ENCODE data around the gene ADCY5. TPM values are rescaled to one million over a fixed set of nuclear protein-coding genes. Genes with fewer than 3 reads are reported as not detected.
A peak's percentile ranks its signal among the peaks of the same experiment; 100 is the strongest.

ADCY5 gene
- total RNA-seq, 1 donor from 2014 or later: 232 TPM

DNA sequence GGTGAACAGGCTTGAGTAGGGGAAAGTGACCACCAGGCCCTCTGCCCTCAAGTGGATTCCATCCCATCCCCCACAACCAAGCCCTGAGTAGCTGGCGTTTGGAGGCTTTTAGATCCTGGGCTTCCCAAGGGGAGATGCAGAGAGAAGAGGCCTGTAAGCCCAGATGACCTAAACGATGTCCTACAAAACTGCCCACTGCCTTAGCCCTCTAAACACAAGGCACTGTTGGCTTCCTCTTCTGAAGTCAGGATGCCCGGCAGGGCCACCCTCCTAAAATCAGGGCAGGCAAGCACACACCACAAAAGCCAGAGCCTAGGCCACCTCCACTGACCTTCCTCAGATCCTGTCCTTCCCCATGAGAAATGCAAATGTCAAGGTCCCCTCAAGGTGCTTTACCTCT lies 68.6 kb downstream of the ADCY5 start:
- intact Hi-C loops (cut with DNase I): no loop called here
- ATAC-seq (no peak), DNase-seq (ENCODE audit: missing footprints) (no peak)

DNA sequence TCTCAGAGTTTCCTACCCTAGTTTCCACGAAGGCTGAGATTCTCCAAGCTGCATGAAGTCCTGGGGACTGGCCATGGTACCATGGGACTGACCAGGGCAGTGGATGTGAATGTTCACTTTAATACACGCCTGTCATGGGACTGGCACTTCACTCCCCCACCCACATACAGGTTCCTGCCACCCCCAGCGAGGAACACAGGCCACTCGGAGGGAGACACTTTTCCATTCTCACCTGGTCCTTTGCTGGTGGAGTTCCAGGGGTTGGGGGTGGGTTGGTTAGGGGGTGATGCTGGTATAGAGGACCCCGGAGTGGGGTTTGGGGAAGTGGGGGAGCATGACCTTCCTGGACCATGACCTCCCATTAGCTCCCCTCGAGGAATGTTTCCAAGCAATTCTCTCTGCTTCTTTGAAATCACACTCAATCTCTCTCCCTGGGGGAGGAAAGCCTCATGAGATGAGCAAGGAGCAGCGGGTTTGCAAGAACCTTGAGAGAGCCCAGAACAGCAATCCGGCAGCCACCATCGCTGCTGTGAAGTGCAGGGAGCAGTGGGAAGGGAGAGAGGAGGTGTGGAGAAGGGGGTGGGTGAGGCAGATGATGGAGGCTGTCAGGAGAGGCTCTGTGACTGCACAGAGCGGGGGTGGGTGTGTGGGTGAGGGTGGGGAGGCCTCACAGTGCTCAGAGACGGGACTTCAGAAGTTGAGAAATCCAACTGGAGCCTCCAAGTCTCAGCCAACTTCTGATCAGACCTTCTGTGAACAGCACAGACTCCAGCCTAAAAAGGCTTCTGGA lies 69.7 kb downstream of the ADCY5 start:
- ATAC-seq (no peak), DNase-seq (ENCODE audit: missing footprints) (no peak)
- intact Hi-C loops (cut with DNase I): loop anchor here (5.0 kb wide), 1 partner anchor 68 kb away; the partner anchor contains the start of gene ADCY5

DNA sequence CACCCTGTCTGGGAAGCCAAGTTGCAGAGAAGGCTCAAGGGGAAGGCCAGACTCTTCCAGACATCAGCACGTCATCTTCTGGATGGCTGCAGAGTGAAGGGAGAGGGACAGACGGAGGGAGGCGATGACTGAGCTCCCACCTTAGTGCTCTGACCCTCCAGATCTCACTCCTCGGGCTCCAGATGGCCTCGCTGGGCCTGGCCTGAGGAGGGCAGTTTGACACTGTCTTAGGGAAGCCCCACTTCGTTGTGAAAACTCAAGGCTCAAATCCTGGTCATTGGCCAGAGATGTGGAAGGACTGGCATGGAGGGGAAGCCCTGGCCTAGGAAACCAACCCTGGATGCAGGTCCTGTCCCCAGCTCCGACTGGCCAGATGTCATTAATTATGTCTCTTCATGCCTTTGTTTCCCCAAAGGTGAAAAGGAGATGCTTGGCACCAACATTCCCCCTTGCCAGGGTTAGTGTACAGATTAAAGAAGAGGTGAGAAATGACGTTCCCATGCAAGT lies 70.4 kb downstream of the ADCY5 start:
- intact Hi-C loops (cut with DNase I): loop anchor here (5.0 kb wide), 1 partner anchor 69 kb away; the partner anchor contains the start of gene ADCY5
- no peak for DNase-seq (ENCODE audit: missing footprints)
- ATAC-seq: no peak

GRCh38 chr3:123377243-123377740 lies 71.6 kb downstream of the ADCY5 start:
- intact Hi-C loops (cut with DNase I): loop anchor here (5.0 kb wide), 1 partner anchor 70 kb away; the partner anchor contains the start of gene ADCY5
- ATAC-seq (no peak), DNase-seq (ENCODE audit: missing footprints) (no peak)

DNA sequence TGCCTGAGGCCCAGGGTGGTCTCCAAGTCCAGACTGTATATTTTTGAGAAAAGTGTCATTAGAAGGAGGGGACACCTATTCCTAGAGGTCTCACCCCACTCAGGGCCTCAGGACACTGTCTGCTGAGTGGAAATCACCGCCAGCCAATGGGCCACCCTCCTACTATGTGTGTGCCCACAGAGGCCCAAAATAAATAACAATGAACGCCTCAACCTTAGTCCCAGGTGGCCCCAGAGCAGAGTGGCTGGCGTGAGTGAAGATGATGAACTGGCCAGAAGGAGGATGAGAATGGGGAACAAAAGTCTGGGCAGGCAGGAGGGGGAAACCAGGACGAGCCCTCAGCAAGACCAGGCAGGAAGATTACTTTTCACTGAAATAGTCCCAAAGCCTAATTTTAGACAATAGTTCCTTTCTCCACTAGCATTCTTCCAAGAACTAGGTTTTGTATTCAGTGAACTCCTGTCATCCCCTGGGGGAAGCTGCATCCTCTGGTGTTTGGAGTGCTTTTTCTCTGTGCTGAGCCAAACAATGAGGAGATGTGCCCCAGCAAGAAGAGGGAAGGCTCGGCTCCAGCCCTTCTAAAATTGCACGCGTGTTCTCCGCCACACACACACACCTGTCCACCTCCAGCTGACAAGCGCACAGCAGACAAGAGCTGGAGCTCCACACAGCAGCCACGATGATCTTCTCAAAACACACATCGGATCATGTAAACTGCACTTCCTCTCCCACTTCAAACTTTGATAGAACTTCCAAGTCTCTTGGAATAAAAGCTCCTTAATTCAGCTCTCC lies 72.2 kb downstream of the ADCY5 start:
- intact Hi-C loops (cut with DNase I): loop anchor here (5.0 kb wide), 1 partner anchor 71 kb away; the partner anchor contains the start of gene ADCY5
- no peak for ATAC-seq
- no peak for DNase-seq (ENCODE audit: missing footprints)

- intact Hi-C loops (cut with DNase I): loop anchor here (5.0 kb wide), 1 partner anchor 72 kb away; the partner anchor contains the start of gene ADCY5
- ATAC-seq: peak; percentile 50
- no peak for DNase-seq (ENCODE audit: missing footprints)
These were observed 73.6 kb downstream of the ADCY5 start for GRCh38 chr3:123375014-123375940.

DNA sequence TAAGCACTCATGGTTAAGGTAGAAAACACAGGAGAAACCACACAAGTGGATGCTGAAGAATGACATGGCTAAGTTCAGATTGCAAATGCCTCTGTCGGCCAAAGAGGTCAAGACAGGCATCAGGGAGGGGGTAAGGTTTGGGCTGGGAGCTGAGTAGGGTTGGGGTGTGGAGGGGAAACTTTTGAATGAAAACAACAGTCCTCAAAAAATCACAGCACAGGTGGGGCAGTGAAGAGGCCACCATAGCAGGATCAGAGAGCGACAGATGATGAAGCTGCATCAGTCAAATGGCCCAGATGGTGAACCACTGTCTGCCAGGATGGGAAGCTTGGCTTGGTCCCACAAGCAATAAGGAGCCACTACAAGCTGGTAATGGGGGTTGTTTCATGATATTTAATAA lies 74.9 kb downstream of the ADCY5 start:
- intact Hi-C loops (cut with DNase I): loop anchor here (5.0 kb wide), 1 partner anchor 33 kb away; no protein-coding TSS in a partner anchor
- DNase-seq (ENCODE audit: missing footprints): no peak
- no peak for ATAC-seq

DNA sequence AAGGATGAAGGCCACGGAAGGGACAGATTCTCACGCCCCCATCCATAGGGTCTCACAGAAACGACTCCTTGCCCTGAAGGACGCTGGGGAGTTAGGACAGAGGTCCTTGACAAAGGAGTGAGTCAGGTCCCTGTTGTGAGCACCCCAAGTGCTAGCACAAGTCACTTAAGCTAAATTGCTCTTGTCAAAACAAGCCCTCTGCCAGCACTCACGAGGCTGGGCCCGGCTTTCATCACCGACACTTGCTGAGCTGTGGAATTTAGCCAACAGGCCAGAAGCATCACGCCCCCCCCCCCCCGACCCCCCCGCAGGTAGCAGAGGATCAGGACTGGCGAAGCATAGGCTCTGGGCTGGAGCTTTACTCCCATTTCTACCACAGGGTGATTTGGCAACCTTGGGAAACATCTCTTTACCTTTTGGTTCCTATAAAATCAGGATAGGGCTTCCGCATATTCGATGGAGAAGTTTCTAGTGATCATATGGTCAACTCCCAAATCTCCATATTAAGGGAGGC lies 75.4 kb downstream of the ADCY5 start:
- no peak for DNase-seq (ENCODE audit: missing footprints)
- intact Hi-C loops (cut with DNase I): loop anchor here (2.0 to 5.0 kb wide), 2 partner anchors 31 to 34 kb away; no protein-coding TSS in a partner anchor
- peak; percentile 76 for ATAC-seq

DNA sequence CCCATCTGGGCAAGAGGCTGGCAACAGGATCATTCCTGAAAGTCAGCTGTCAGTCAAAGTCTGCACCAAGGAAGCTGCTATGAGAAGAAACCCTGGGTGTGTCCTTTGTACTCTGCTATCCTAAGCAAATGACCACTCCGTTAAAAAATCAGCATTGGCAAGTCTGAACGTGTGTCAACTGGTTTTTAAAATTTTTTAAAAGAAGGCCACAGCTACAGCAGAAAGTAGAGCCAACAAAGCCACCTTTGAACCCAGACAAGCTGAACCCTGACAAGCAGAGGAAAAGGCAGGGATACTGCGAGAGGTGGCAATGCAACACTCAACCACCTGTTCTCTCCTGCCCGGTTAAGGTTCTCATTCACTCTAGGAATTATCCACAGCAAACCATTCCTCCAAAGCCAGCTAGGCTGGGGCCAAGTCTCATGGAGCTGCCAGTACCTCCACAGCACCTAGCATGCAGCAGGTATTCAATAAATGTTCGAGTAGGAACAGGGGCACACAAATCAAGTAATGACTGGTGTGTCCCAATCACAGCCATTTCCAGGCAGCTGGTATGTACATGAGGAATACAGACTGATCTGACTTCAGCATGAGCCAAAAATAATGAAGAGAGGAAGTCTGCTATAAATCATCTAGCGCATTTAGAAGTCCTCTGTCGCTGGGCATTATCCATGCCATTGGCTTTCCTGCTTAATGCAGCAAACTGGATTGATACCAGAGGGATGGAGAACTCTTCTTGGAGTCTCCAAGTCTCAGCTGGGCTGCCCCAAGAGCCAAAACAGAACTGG lies 76.0 kb downstream of the ADCY5 start:
- intact Hi-C loops (cut with DNase I): loop anchor here (2.0 to 5.0 kb wide), 2 partner anchors 30 to 34 kb away; no protein-coding TSS in a partner anchor
- peak; percentile 7 for ATAC-seq
- no peak for DNase-seq (ENCODE audit: missing footprints)

DNA sequence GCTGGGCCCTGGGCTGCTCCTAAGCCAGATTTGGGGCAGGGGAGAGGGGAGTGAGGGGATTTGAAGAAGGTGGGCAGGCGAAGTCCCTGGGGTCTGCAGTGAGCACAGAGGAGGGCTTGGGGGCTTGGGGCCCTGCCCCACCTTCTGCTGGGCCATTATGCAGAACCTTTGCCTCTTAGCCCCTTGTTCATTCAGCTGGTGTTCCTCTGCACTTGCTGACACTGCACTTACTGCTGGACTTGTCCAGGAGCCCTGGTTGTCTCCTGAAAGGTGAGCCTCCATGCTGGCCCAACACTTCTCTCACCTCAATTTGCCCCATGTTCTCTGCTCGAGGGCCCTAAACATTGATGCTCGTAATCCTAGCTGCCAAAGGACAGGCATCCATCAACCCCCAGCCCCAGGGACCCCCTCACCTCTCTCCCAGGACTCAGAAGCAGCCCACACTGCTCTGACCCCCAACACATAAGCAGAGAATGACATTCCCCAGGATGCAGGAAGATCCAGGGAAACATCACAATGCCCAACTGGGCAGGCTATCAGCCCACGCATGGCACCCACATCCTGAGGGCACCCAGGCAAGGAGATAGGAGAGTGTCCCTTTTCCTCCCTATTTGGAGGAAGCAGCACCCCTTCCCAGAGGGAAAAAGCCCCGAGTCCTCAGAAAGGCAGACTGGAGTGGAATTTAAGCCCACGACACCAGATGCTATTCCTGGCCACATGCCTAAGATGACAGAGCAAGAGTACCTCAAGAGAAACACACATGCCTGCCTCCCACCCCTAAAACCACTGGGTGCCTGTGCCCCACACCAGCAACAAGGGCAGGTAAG lies 76.8 kb downstream of the ADCY5 start:
- ATAC-seq: no peak
- DNase-seq (ENCODE audit: missing footprints): no peak
- intact Hi-C loops (cut with DNase I): loop anchor here (2.0 to 5.0 kb wide), 2 partner anchors 29 to 35 kb away; no protein-coding TSS in a partner anchor

GRCh38 chr3:123371426-123371825 lies 77.5 kb downstream of the ADCY5 start:
- intact Hi-C loops (cut with DNase I): loop anchor here (5.0 kb wide), 1 partner anchor 36 kb away; no protein-coding TSS in a partner anchor
- no peak for ATAC-seq

GRCh38 chr3:123370819-123371218 lies 78.1 kb downstream of the ADCY5 start:
- intact Hi-C loops (cut with DNase I): loop anchor here (5.0 kb wide), 1 partner anchor 36 kb away; no protein-coding TSS in a partner anchor

More at GRCh38 chr3:123371426-123371825, 77.5 kb downstream of the ADCY5 start:
- DNase-seq (ENCODE audit: missing footprints): no peak

DNA sequence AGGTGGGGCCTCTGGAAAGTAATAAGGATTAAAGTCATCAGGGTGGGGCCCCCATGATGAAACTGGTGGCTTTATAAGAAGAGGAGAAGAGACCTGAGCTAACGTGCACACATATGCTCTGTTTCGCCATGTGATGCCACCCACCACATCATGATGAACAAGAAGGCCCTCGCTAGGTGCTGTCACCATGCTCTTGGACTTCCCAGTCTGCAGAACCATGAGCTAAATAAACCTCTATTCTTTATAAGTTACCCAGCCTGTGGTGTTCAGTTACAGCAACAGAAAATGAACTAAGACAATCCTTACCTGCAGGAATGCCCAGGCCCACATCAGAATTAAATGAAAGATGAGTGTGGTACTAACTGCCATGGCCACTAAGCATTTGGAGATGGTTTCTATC lies 79.8 kb downstream of the ADCY5 start:
- intact Hi-C loops (cut with DNase I): no loop called here
- ATAC-seq: no peak

More at GRCh38 chr3:123370819-123371218, 78.1 kb downstream of the ADCY5 start:
- DNase-seq (ENCODE audit: missing footprints) (no peak), ATAC-seq (no peak)

GRCh38 chr3:123367467-123368154 lies 81.3 kb downstream of the ADCY5 start:
- DNase-seq (ENCODE audit: missing footprints) (no peak), ATAC-seq (no peak)
- intact Hi-C loops (cut with DNase I): no loop called here

More for the DNA sequence above, 79.8 kb downstream of the ADCY5 start:
- no peak for DNase-seq (ENCODE audit: missing footprints)

GRCh38 chr3:123365450-123366143 lies 83.3 kb downstream of the ADCY5 start:
- peak; percentile 41 for ATAC-seq
- intact Hi-C loops (cut with DNase I): no loop called here
- no peak for DNase-seq (ENCODE audit: missing footprints)
